H1 (cell line): ENCODE results near the gene SCAPER. TPM values are rescaled to one million over a fixed set of nuclear protein-coding genes. Genes with fewer than 3 reads are reported as not detected.

Source experiments
- EZH2 ChIP-seq: fragments of 200-600 bp; sonication (generic); IDR thresholded peaks from 2 replicates; pipeline ENCODE4 v1.7.1; 2012; ENCODE audit warnings: low read depth, mild to moderate bottlenecking, moderate library complexity, low read length, inconsistent platforms; ENCODE audit not compliant: severe bottlenecking
- MAX ChIP-seq: IDR thresholded peaks from 2 replicates; pipeline ENCODE4 v1.6.1; 2012; ENCODE audit warnings: inconsistent platforms
- polyA plus RNA-seq, 7 experiments: library from polyadenylated mRNA; depleted of rRNA in 3 of 7; stranded (reverse) in 5 of 7; unstranded in 2 of 7; fragments of >200 nt in 5 of 7; fragments of 200-250 nt in 2 of 7; gene quantifications; 1 replicate in 5 of 7; 2 replicates in 1 of 7; 4 replicates in 1 of 7; pipeline versions ENCODE4 v1.2.1 to v1.2.3, GENCODE V29; 2011 to 2013; ENCODE audit warnings: missing spikeins in 2 of 7, mixed read lengths in 2 of 7
- total RNA-seq: library from RNA; stranded (reverse); fragmentation: NEBNext Ultra II Directional; extraction: Animal tissue kit (Norgen Biotek cat#: 25700); gene quantifications from 2 replicates; pipeline ENCODE4 v1.2.1, GENCODE V29; 2021

SCAPER gene
- total and polyA plus RNA-seq, 2 of the 8 experiments (the other 6 are each of a cell fraction or from before 2014, with no cell fraction given) = 1.6 to 6.8 TPM

GRCh38 chr15:76904461-76905012 is 603 bp downstream of the SCAPER start (continued):
- TF ChIP-seq EZH2 (peak; percentile 11), MAX (peak; percentile 79)
